Measurements from ENCODE around the gene GOLM1. TPM values are rescaled to one million over a fixed set of nuclear protein-coding genes. Genes with fewer than 3 reads are reported as not detected.

GOLM1 gene
- total and polyA plus RNA-seq, 2 donors (not counting 3 experiments of a cell fraction or from before 2014, with no cell fraction given), result 49.8 to 108 TPM

GRCh38 chr9:86005253-86005775 is 94.0 kb downstream of the GOLM1 start:
- dilution Hi-C loops (cut with MboI; ENCODE audit: extremely low pct_ligation_motif_present, low sequenced_read_pairs) (no loop called here), intact Hi-C loops (cut with micrococcal nuclease) (no loop called here)
- no peaks in the 10 kb centered on the region for H3K4me1 ChIP-seq (ENCODE audit: control insufficient read depth, extremely low read depth, insufficient read depth, low read length)
- H3K4me3 ChIP-seq (replicated peaks in 1 of 3; ENCODE audit: insufficient read depth in 1 of 3, low read depth in 1 of 3, low read length in 3 of 3), result no peak overlapping the region
- H2AFZ ChIP-seq (ENCODE audit: low read depth, low read length), result no peak overlapping the region
- DNase-seq (ENCODE audit: low read depth, low spot score) (no peak), FAIRE-seq (no peak)
- no TSS peak for BruUV-seq (replicated peaks)
- ChIA-PET CTCF (no interaction called here), POLR2A (no interaction called here)
- H3K36me3 ChIP-seq (ENCODE audit: control insufficient read depth in 2 of 2, extremely low read depth in 1 of 2, insufficient read depth in 2 of 2, low read length in 2 of 2), result peaks cover 2 to 9% of the 10 kb centered on the region in 2 experiments
- no peaks in the 10 kb centered on the region for H3K9me3 ChIP-seq (replicated peaks; ENCODE audit: control insufficient read depth, insufficient read depth, low read length)
- no peak overlapping the region for H3K4me2 ChIP-seq (ENCODE audit: insufficient read depth, low read length)
- TF ChIP-seq GATA2 (IDR thresholded peaks at IDR 0.05; ENCODE audit: insufficient read depth, insufficient read length, low read depth, low read length) (no peak), CTCF (IDR thresholded peaks at IDR 0.05; ENCODE audit: extremely low read depth in 1 of 2, insufficient read depth in 1 of 2, low read depth in 1 of 2, low read length in 2 of 2) (no peak), POLR2A (IDR thresholded peaks at IDR 0.05; ENCODE audit: low read depth, low read length) (no peak), EZH2 (IDR thresholded peaks at IDR 0.05; ENCODE audit: borderline replicate concordance, low read depth, low read length, severe bottlenecking) (no peak)
- no peaks in the 10 kb centered on the region for H4K20me1 ChIP-seq (replicated peaks; ENCODE audit: control insufficient read depth, extremely low read depth, insufficient read depth, low read length)
- no peak overlapping the region for H3K27ac ChIP-seq (ENCODE audit: insufficient read depth, low read depth, low read length)
- no peaks in the 10 kb centered on the region for H3K79me2 ChIP-seq (ENCODE audit: control insufficient read depth, insufficient read depth, low read length)
- H3K9ac ChIP-seq (replicated peaks; ENCODE audit: extremely low read depth, insufficient read depth, low read length), result no peak overlapping the region
- no peaks in the 10 kb centered on the region for H3K9me1 ChIP-seq (replicated peaks; ENCODE audit: control insufficient read depth, extremely low read depth, insufficient read depth, low read length)
- no peaks in the 10 kb centered on the region for H3K27me3 ChIP-seq (ENCODE audit: control insufficient read depth in 2 of 2, insufficient read depth in 2 of 2, low read length in 2 of 2)

- FAIRE-seq (no peak), DNase-seq (ENCODE audit: low read depth, low spot score) (no peak)
- no peak overlapping the region for H3K4me2 ChIP-seq (ENCODE audit: insufficient read depth, low read length)
- no peaks in the 10 kb centered on the region for H3K4me1 ChIP-seq (ENCODE audit: control insufficient read depth, extremely low read depth, insufficient read depth, low read length)
- H4K20me1 ChIP-seq (replicated peaks; ENCODE audit: control insufficient read depth, extremely low read depth, insufficient read depth, low read length), result no peaks in the 10 kb centered on the region
- H3K36me3 ChIP-seq (ENCODE audit: control insufficient read depth in 2 of 2, extremely low read depth in 1 of 2, insufficient read depth in 2 of 2, low read length in 2 of 2), result peaks cover 3 to 4% of the 10 kb centered on the region in 2 experiments
- no TSS peak for BruUV-seq (replicated peaks)
- no peak overlapping the region for H3K27ac ChIP-seq (ENCODE audit: insufficient read depth, low read depth, low read length)
- intact Hi-C loops (cut with micrococcal nuclease) (no loop called here), dilution Hi-C loops (cut with MboI; ENCODE audit: extremely low pct_ligation_motif_present, low sequenced_read_pairs) (no loop called here)
- H2AFZ ChIP-seq (ENCODE audit: low read depth, low read length), result no peak overlapping the region
- POLR2A ChIA-PET, result no interaction called here
- no peaks in the 10 kb centered on the region for H3K79me2 ChIP-seq (ENCODE audit: control insufficient read depth, insufficient read depth, low read length)
- CTCF ChIA-PET, result interaction anchor here (1.0 to 1.8 kb wide), 2 partner anchors 14 to 17 kb away, joined by 3 to 4 read pairs; no protein-coding TSS in a partner anchor
- H3K27me3 ChIP-seq (ENCODE audit: control insufficient read depth in 2 of 2, insufficient read depth in 2 of 2, low read length in 2 of 2), result no peaks in the 10 kb centered on the region
- H3K4me3 ChIP-seq (replicated peaks in 1 of 3; ENCODE audit: insufficient read depth in 1 of 3, low read depth in 1 of 3, low read length in 3 of 3), result no peak overlapping the region
- TF ChIP-seq MYC (IDR thresholded peaks at IDR 0.05; ENCODE audit: low read depth, low read length) (no peak), MAX (IDR thresholded peaks at IDR 0.05; ENCODE audit: insufficient read depth, insufficient read length) (no peak), GATA2 (IDR thresholded peaks at IDR 0.05; ENCODE audit: insufficient read depth, insufficient read length, low read depth, low read length) (no peak), JUN (IDR thresholded peaks at IDR 0.05; ENCODE audit: borderline replicate concordance, insufficient read depth, insufficient read length, low read depth) (no peak), FOS (IDR thresholded peaks at IDR 0.05; ENCODE audit: borderline replicate concordance, insufficient read depth, low read length) (no peak), POLR2AphosphoS5 (IDR thresholded peaks at IDR 0.05; ENCODE audit: insufficient read depth, low read depth, low read length) (no peak), POLR2A (IDR thresholded peaks at IDR 0.05; ENCODE audit: low read depth, low read length) (no peak), EZH2 (IDR thresholded peaks at IDR 0.05; ENCODE audit: borderline replicate concordance, low read depth, low read length, severe bottlenecking) (no peak), CTCF (IDR thresholded peaks at IDR 0.05; ENCODE audit: extremely low read depth in 1 of 2, insufficient read depth in 1 of 2, low read depth in 1 of 2, low read length in 2 of 2) (no peak)
- H3K9me3 ChIP-seq (replicated peaks; ENCODE audit: control insufficient read depth, insufficient read depth, low read length), result no peaks in the 10 kb centered on the region
- H3K9ac ChIP-seq (replicated peaks; ENCODE audit: extremely low read depth, insufficient read depth, low read length), result no peak overlapping the region
- H3K9me1 ChIP-seq (replicated peaks; ENCODE audit: control insufficient read depth, extremely low read depth, insufficient read depth, low read length), result no peaks in the 10 kb centered on the region
These were observed 103.8 kb downstream of the GOLM1 start for GRCh38 chr9:85995599-85995998.
